Gastrocnemius medialis (tissue), 4 donors: ENCODE measurements around the gene TLX2.

ENCODE experiments used
- CTCF ChIP-seq, 5 experiments: fragments of 450-650 bp in 3 of 5; fragments of 200-600 bp in 2 of 5; sonication (generic) in 2 of 5; IDR thresholded peaks in 4 of 5; conservative IDR thresholded peaks in 1 of 5; 1 replicate in 4 of 5; 2 replicates in 1 of 5; pipeline ENCODE4 v1.5.1; 2016 to 2019; ENCODE audit warnings: antibody characterized with exemption in 5 of 5, mild to moderate bottlenecking in 3 of 5, moderate library complexity in 3 of 5
- POLR2A ChIP-seq, 2 donors: fragments of 450-650 bp; IDR thresholded peaks; one replicate each; pipeline ENCODE4 v1.6.1; 2017; ENCODE audit warnings: antibody characterized with exemption in 2 of 2, mild to moderate bottlenecking in 2 of 2, moderate library complexity in 2 of 2

GRCh38 chr2:74526649-74527230, 12.5 kb downstream of the TLX2 start:
- TF ChIP-seq POLR2A (IDR thresholded peaks at IDR 0.05) (no peak), CTCF (IDR thresholded peaks at IDR 0.05 in 4 of 5, conservative IDR thresholded peaks at IDR 0.05 in 1 of 5) (no peak)
